GM12878 (cell line): ENCODE data around the gene MYO1D. TPM values are rescaled to one million over a fixed set of nuclear protein-coding genes. Genes with fewer than 3 reads are reported as not detected.

ENCODE experiments used
- EGR1 ChIP-seq, 2 experiments: IDR thresholded peaks; 1 replicate in 1 of 2; 2 replicates in 1 of 2; pipeline ENCODE4 v1.6.1; 2011 to 2012; ENCODE audit warnings: low read depth in 2 of 2, low read length in 2 of 2, borderline replicate concordance in 1 of 2, mild to moderate bottlenecking in 1 of 2, moderate library complexity in 1 of 2
- GABPA ChIP-seq: IDR thresholded peaks from 2 replicates; pipeline ENCODE4 v1.6.1; 2014; ENCODE audit warnings: antibody characterized with exemption, low read depth, mild to moderate bottlenecking, inconsistent platforms
- MAX ChIP-seq: IDR thresholded peaks from 2 replicates; pipeline ENCODE4 v1.6.1; 2012; ENCODE audit warnings: low read depth, low read length, improper control_type of control experiment
- MLLT1 ChIP-seq: fragments of 450-650 bp; IDR thresholded peaks from 2 replicates; pipeline ENCODE4 v1.6.1; 2016; ENCODE audit warnings: mild to moderate bottlenecking
- MXI1 ChIP-seq: fragments of 150-350 bp; IDR thresholded peaks from 2 replicates; pipeline ENCODE4 v1.6.1; 2011; ENCODE audit warnings: low read depth, mild to moderate bottlenecking, inconsistent platforms, low read length, improper control_type of control experiment
- NFYA ChIP-seq: IDR thresholded peaks from 2 replicates; pipeline ENCODE4 v1.6.1; 2011; ENCODE audit warnings: low read depth, mild to moderate bottlenecking, low read length, improper control_type of control experiment, borderline replicate concordance
- RFX5 ChIP-seq: IDR thresholded peaks from 2 replicates; pipeline ENCODE4 v1.6.1; 2011; ENCODE audit warnings: low read depth, low read length, improper control_type of control experiment
- SUZ12 ChIP-seq: fragments of 200-600 bp; sonication (generic); IDR thresholded peaks from one replicate; pipeline ENCODE4 v1.6.1; 2018; ENCODE audit warnings: antibody characterized with exemption, mild to moderate bottlenecking; ENCODE audit not compliant: unreplicated experiment
- YY1 ChIP-seq: IDR thresholded peaks from 2 replicates; pipeline ENCODE4 v1.6.1; 2011; ENCODE audit warnings: low read depth, mild to moderate bottlenecking, low read length
- ZNF24 ChIP-seq: fragments of 450-650 bp; IDR thresholded peaks from 2 replicates; pipeline ENCODE4 v1.6.1; 2017; ENCODE audit warnings: antibody characterized with exemption, mild to moderate bottlenecking
- ZNF274 ChIP-seq: IDR thresholded peaks from one replicate; pipeline ENCODE4 v1.8.0; 2011; ENCODE audit not compliant: insufficient read length, insufficient read depth
- polyA plus RNA-seq, 11 experiments: library from polyadenylated mRNA; depleted of rRNA in 4 of 11; unstranded in 6 of 11; stranded (reverse) in 5 of 11; fragments of >200 nt; fragmentation: Nextera tagmentation in 4 of 11; fragmentation: Illumina TruSeq in 1 of 11; extraction: Ambion mirVana in 4 of 11; extraction: Trizol in 1 of 11; gene quantifications; 1 replicate in 1 of 11; 2 replicates in 10 of 11; pipeline versions ENCODE4 v1.2.1 to v1.2.3, GENCODE V29; 2011 to 2016; ENCODE audit warnings: inconsistent platforms in 2 of 11, missing spikeins in 2 of 11, low read depth in 1 of 11
- total RNA-seq, 4 experiments: library from RNA; depleted of rRNA in 3 of 4; stranded (reverse); fragments of >200 nt in 3 of 4; fragmentation: Illumina TruSeq in 1 of 4; extraction: Trizol in 1 of 4; gene quantifications; 2 replicates each; pipeline versions ENCODE4 v1.2.1 to v1.2.3, GENCODE V29; 2013 to 2021
- TF ChIP-seq, protein P1 (sequence below): IDR thresholded peaks from 2 replicates; pipeline ENCODE4 v1.6.1; 2012; ENCODE audit warnings: low read length, inconsistent platforms

Gene MYO1D
- total and polyA plus RNA-seq, 10 of the 15 experiments (the other 5 are each of a cell fraction or from before 2014, with no cell fraction given): 1.8 to 37.7 (median 25.4) TPM

DNA sequence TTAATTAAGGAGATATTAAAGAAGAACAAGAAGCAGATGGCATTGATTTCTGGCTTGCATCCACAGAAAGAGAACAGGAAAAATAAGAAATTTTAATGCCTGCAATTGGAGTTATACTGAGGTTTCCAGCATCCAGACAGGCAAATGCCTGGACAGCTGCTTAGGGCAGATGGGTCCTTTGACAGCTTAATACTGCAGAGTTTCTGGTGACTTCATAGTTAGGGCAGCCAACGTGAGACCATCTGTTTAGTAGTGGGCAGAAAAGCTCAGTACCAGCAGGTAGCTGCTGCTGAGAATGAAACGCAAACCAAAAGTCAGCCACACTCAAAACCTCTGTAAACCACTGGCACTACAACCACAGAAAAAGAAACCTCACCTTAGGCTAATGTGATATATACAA, 280.3 kb downstream of the MYO1D start (continued):
- no peak for TF ChIP-seq MAX
- no peak for TF ChIP-seq ZNF274
- no peak for TF ChIP-seq MXI1
- TF ChIP-seq SUZ12: no peak
- TF ChIP-seq GABPA: no peak
- no peak for TF ChIP-seq EGR1 (IDR thresholded peaks at IDR 0.05; ENCODE audit: borderline replicate concordance in 1 of 2, low read depth in 2 of 2, low read length in 2 of 2)
- TF ChIP-seq RFX5: no peak
- no peak for TF ChIP-seq ZNF24
- peak; percentile 44; the same call in 1 of the 2 replicates for TF ChIP-seq MLLT1
- TF ChIP-seq, protein P1, sequence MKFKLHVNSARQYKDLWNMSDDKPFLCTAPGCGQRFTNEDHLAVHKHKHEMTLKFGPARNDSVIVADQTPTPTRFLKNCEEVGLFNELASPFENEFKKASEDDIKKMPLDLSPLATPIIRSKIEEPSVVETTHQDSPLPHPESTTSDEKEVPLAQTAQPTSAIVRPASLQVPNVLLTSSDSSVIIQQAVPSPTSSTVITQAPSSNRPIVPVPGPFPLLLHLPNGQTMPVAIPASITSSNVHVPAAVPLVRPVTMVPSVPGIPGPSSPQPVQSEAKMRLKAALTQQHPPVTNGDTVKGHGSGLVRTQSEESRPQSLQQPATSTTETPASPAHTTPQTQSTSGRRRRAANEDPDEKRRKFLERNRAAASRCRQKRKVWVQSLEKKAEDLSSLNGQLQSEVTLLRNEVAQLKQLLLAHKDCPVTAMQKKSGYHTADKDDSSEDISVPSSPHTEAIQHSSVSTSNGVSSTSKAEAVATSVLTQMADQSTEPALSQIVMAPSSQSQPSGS: peak; percentile 69; the same call in 1 of the 2 replicates
- no peak for TF ChIP-seq YY1
- no peak for TF ChIP-seq NFYA
- TF ChIP-seq, all 136 proteins: peak for 12
